NCI-H1092 treated with DMSO at 0.1 percent for 48 hours (cell line): ENCODE data around the gene MMS19.

ENCODE experiments used
- DNase-seq: peaks from one replicate; lab custom pipeline; 2025; lab: John Stamatoyannopoulos, UW

Gene MMS19

GRCh38 chr10:97525086-97525485 lies 26.9 kb upstream of the MMS19 start:
- DNase-seq, result no peak

- no peak for DNase-seq
Measured at GRCh38 chr10:97522937-97523336, 24.7 kb upstream of the MMS19 start.

DNA sequence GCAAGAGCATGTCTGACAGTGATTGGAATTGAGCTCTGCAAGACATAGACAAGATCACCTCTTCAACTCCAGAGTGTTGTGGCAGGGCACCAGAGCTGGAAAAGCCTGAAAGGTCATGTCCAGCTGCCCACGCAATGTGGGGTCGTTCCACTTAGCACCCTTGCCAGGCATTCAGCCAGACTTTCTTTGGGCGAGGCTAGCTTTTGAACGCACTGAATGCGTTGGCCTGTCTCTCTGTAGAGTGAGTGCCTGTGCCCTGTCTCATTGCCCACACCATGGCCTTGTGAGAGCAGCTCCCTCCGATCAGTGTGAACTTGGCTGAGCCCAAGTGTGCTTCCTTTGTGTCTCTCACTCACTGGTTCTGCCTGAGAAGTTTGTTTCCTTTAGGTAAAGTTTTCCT lies 23.8 kb upstream of the MMS19 start:
- no peak for DNase-seq

DNA sequence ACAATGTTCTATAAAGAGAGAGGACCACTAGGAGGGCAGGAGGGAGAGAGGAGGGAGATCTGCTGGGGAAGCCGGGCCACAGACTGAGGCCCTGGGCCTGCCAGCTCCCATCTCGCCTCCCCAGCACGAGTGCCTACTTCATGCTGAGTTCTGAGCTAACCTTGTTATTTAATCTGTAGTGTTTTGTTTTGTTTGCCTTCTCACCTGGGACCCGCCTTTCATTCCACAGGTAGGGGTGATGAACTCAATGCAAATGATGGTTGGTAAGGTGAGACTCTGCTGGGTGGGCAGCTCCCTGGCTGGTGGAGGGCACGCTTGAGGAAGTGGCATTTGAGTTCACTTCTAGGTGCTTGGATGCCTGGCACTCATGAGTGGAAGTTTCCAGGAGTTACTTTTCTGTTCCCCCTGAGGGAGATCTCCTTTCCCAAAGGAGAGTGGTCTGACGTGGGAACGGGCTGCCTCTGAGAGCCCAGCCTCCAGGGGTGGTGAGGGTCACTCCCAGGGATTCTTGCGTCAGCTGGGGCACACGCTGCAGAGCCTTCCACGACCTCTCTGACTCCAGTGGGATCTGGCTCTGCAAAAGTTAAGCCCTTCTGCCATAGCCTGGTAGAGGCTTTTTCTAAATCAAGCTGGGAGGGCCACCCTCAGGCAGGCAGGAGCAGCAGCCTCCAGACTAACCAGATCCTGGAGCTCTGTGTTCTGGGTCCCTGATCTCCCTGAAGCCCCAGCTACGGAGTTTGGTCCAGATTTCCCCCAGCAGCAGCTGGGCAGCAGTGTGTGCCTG lies 22.9 kb upstream of the MMS19 start:
- no peak for DNase-seq

- no peak for DNase-seq
Measured at GRCh38 chr10:97520520-97520919, 22.3 kb upstream of the MMS19 start.

DNA sequence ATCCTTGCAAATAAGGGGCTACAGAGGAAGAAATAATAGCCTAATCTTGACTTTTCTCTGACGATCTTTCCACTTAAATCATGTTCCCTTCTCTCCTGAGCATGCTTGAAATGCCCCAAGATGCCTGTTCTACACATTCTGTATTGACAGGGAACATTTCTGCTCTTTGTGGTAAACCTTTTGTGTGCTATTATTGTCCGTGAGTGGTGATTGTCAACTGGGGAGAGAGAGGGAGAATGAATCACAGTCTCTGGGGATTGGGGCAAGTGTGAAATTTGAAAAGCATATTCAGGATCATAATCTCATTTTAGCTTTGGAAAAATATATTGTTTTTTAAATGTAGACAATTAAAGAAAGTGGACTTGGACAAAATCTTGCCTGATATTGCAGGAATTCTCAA lies 21.1 kb upstream of the MMS19 start:
- DNase-seq, result no peak

DNA sequence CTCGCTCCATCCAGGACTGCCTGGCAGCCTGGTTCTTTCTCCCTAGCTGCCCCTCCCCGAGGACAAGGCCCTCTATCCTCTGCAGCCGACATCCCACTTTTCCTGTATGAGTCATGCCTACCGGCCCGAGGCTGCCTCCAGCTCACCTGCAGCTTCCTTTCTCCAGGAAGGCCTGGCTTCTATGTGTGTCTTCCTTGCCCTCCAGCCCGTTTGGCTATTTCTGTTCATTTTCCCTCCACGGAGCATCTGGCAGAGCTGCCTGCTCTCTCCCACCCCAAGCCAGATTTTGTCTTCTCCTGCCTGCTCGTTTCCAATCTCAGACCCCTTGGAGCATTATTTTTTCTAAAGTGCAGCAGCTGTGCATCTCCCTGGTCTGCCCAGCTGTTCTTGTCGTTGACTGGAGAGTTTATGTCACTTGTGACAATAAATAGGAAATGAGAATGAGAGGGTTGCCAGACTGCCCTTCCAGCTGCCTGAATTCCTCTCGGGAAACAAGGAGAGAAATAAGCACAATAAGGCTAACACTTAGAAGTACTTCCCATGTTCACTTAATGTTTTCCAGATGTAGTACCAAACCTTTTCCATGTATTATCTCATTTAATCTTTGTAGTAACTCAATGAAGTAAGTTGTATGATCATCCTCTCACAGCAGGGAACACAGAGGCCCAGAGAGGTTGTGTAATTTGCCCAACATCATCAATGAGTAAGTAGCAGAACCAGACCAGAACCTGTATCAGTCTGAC lies 20.2 kb upstream of the MMS19 start:
- no peak for DNase-seq

DNA sequence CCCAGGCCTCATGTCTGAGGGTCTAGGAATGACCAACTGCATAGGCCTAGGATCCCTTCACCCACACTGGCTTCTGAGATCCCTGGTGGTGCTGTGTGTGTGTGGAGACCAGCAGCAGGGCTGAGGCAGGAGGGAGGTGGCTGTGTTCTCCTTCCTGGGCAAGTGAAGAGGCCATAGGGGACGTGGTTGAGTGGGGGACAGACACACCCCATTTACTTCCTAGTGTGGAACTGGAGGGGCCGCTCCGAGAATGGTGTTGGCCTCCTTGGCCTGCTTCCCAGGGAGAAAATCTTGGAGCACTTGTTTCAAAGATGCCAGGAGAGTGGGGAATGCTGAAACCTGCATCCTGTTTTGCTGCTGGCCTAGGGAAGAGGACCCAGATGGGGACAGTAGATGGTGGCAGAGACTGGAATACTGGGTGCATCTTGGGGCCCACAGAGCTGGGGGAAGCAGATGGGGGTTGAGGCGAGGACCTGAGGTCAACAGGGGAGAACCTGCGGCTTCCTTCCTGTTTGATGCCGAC lies 19.6 kb upstream of the MMS19 start:
- DNase-seq, result no peak

GRCh38 chr10:97517096-97517750 lies 19.0 kb upstream of the MMS19 start:
- DNase-seq, result no peak

- no peak for DNase-seq
Measured at GRCh38 chr10:97515271-97515978, 17.2 kb upstream of the MMS19 start.

- DNase-seq, result no peak
Measured at GRCh38 chr10:97514344-97514743, 16.1 kb upstream of the MMS19 start.

- DNase-seq, result no peak
Measured at GRCh38 chr10:97512993-97513392, 14.8 kb upstream of the MMS19 start.

DNA sequence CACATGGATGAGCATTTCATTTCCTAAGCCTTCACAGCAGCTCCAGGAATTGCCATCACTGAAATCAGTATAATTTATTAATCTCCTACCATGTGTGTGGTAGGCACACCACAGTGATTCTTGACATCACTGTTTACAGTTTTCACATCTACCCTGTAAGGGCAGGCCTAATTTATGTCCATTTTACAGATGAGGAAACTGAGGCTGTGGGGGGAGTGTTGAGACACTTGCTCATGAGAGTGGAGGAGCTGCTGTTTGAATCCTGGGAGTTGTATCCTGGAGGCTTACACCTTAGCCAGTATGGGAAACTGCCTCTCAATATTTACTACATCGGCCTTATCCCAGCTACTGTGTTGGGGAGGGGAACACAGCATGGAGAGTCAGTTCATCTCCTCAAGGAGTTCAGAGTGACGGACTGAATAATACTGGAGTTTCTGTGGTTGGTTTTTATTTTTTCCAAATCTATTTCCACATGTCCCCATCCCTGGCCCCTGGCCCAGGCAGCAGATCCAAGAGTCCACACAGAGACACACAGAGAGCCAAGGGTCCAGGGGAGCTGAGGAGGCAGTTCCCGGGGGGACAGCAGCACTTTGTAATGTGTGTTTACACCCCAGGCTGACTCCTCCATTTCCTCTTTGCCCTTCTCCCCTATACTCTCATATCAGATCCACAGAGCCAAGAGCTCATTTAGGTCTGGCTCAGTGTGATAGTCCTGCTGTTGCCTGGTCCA lies 13.7 kb upstream of the MMS19 start:
- no peak for DNase-seq

GRCh38 chr10:97510686-97511085 lies 12.5 kb upstream of the MMS19 start:
- DNase-seq, result no peak

- no peak for DNase-seq
Measured at GRCh38 chr10:97509120-97509680, 11.0 kb upstream of the MMS19 start.

GRCh38 chr10:97508342-97508741 lies 10.1 kb upstream of the MMS19 start:
- no peak for DNase-seq

- DNase-seq, result no peak
Measured at GRCh38 chr10:97506199-97506991, 8.2 kb upstream of the MMS19 start.

DNA sequence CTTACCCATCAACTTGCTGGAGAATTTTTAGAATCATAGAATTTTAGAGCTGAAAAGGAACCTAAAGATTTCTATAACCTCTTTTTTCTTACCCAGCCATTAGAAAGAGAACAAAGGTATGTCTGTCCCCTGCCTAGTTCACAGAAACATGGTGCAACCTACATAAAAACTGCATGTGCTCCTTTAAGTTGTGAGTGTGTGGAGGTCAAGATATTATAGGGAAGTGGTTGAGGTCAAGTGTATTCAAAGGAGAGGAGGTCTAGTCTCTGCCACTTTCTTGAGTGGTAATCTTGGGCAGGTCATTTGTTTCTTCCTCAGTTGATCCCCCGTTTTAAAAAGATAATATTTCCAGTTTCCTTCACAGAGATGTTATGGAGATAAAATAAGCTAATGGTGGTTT lies 6.9 kb upstream of the MMS19 start:
- DNase-seq, result no peak

DNA sequence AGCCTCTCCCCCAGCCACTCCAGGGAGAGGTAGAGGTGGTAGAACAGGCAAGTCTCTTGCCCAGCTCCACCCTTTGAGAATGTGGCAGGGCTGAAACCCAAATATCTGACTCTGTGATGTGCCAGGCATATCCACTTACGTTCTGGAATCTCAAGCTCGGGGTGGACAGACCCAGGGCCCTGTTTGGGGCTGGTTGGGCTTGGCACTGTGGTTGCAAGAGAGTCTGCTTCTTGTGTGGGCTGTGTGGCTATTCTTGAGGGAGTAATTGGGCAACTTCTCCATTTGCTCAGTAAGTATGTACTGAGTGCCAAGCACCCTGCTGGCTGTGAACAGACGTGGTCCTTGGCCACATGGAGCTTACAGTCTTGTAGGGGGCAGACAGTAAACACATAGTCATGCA lies 5.2 kb upstream of the MMS19 start:
- no peak for DNase-seq

DNA sequence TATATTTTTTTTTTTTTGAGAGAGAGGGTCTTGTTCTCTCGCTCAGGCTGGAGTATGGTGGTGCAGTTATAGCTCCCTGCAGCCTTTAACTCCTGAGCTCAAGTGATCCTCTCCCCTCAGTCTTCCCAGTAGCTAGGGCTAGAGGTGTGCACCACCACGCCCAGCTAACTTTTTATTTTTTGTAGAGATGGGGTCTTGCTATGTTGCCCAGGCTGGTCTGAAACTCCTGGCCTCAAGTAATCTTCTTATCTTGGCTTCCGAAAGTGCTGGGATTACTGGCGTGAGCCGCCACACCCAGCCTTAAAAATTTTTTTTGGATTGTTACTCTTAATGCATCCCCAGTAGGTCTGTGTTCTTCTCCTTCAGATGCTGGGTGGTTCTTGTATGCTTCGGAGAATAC lies 4.7 kb upstream of the MMS19 start:
- no peak for DNase-seq

GRCh38 chr10:97500297-97500575 lies 2.0 kb upstream of the MMS19 start:
- DNase-seq, result no peak
